SK-N-SH (cell line): ENCODE results near the gene GRIP2. TPM values are rescaled to one million over a fixed set of nuclear protein-coding genes. Genes with fewer than 3 reads are reported as not detected.

Experiments used
- CTCF ChIA-PET: fragments of 300-600, 350-600 bp; formaldehyde crosslinking; extraction: SDS; loops from one replicate; lab custom pipeline; 2021; lab: Yijun Ruan, JAX
- POLR2A ChIA-PET: fragments of 350-600 bp; sonication (Branson Sonifier 250); formaldehyde crosslinking; extraction: SDS; loops from one replicate; lab custom pipeline; 2020; ENCODE audit warnings: antibody characterized with exemption, inconsistent platforms; lab: Yijun Ruan, JAX
- DNase-seq: peaks from one replicate; pipeline ENCODE4 v3.0.0; 2012
- H2AFZ ChIP-seq: fragments of 200-600 bp; sonication (generic); 2 replicates; pipeline ENCODE4 v1.8.1; 2016; ENCODE audit warnings: antibody characterized with exemption, mild to moderate bottlenecking, low read depth
- H3F3A ChIP-seq: fragments of 200-600 bp; sonication (generic); replicated peaks from 2 replicates; pipeline ENCODE3; 2016; ENCODE audit warnings: antibody characterized with exemption, mild to moderate bottlenecking; ENCODE audit not compliant: insufficient read depth
- H3K27ac ChIP-seq, 2 experiments: fragments of 200-500 bp in 1 of 2; fragments of 200-600 bp in 1 of 2; sonication (Bioruptor generic) in 1 of 2; sonication (generic), shearing (Covaris generic) in 1 of 2; 2 replicates each; pipeline versions ENCODE4 v1.5.1 to v1.6.1; 2014 to 2016; ENCODE audit warnings: low read depth in 2 of 2, inconsistent platforms in 1 of 2, low read length in 1 of 2, mild to moderate bottlenecking in 1 of 2, mixed read lengths in 1 of 2
- H3K27me3 ChIP-seq: fragments of 200-600 bp; sonication (generic), shearing (Covaris generic); 2 replicates; pipeline ENCODE4 v1.6.1; 2016; ENCODE audit warnings: mixed run types; ENCODE audit not compliant: insufficient read depth
- H3K36me3 ChIP-seq, 2 experiments: fragments of 200-500 bp in 1 of 2; fragments of 200-600 bp in 1 of 2; sonication (Bioruptor generic) in 1 of 2; sonication (generic) in 1 of 2; replicated peaks in 1 of 2; 2 replicates each; pipeline versions ENCODE3 to v1.5.1; 2014 to 2016; ENCODE audit warnings: low read length in 1 of 2, mild to moderate bottlenecking in 1 of 2; ENCODE audit not compliant: insufficient read depth in 2 of 2, control insufficient read depth in 1 of 2
- H3K4me1 ChIP-seq, 2 experiments: fragments of 200-500 bp in 1 of 2; fragments of 200-600 bp in 1 of 2; sonication (Bioruptor generic) in 1 of 2; sonication (generic), shearing (Covaris generic) in 1 of 2; 2 replicates each; pipeline versions ENCODE4 v1.5.1 to v1.6.1; 2014 to 2016; ENCODE audit warnings: low read depth in 1 of 2, low read length in 1 of 2, mixed run types in 1 of 2; ENCODE audit not compliant: insufficient read depth in 2 of 2, control insufficient read depth in 1 of 2
- H3K4me2 ChIP-seq: fragments of 200-600 bp; sonication (generic), shearing (Covaris generic); 2 replicates; pipeline ENCODE4 v1.6.1; 2017; ENCODE audit warnings: mixed run types
- H3K4me3 ChIP-seq, 2 experiments: fragments of 200-500 bp in 1 of 2; fragments of 200-600 bp in 1 of 2; sonication (Bioruptor generic) in 1 of 2; sonication (generic), shearing (Covaris generic) in 1 of 2; 2 replicates each; pipeline versions ENCODE4 v1.5.1 to v1.8.1; 2014 to 2016; ENCODE audit warnings: low read depth in 2 of 2, inconsistent platforms in 1 of 2, low read length in 1 of 2, mild to moderate bottlenecking in 1 of 2, mixed read lengths in 1 of 2, moderate library complexity in 1 of 2
- H3K79me2 ChIP-seq: fragments of 200-600 bp; sonication (generic); 2 replicates; pipeline ENCODE4 v1.8.1; 2017; ENCODE audit warnings: mild to moderate bottlenecking; ENCODE audit not compliant: insufficient read depth
- H3K9ac ChIP-seq: fragments of 200-600 bp; sonication (generic); 2 replicates; pipeline ENCODE4 v1.6.1; 2017; ENCODE audit warnings: mixed run types
- H3K9me2 ChIP-seq: fragments of 200-600 bp; sonication (generic); 2 replicates; pipeline ENCODE4 v1.6.1; 2017; ENCODE audit warnings: mixed run types
- H3K9me3 ChIP-seq: fragments of 200-600 bp; sonication (generic); 2 replicates; pipeline ENCODE4 v1.6.1; 2017; ENCODE audit warnings: mixed run types, mild to moderate bottlenecking, moderate library complexity
- H4K20me1 ChIP-seq: fragments of 200-600 bp; sonication (generic); 2 replicates; pipeline ENCODE4 v1.6.1; 2017; ENCODE audit warnings: mild to moderate bottlenecking, mixed run types; ENCODE audit not compliant: insufficient read depth
- ELF1 ChIP-seq: IDR thresholded peaks from 2 replicates; pipeline ENCODE4 v1.4.0; 2012
- FOXM1 ChIP-seq: IDR thresholded peaks from 2 replicates; pipeline ENCODE4 v1.4.0; 2012; ENCODE audit warnings: low read depth, mild to moderate bottlenecking
- GABPA ChIP-seq: IDR thresholded peaks from 2 replicates; pipeline ENCODE4 v1.4.0; 2012; ENCODE audit warnings: low read depth, mild to moderate bottlenecking
- GATA2 ChIP-seq: sonication (generic); formaldehyde crosslinking; IDR thresholded peaks from 2 replicates; pipeline ENCODE4 v1.5.0; 2020; ENCODE audit warnings: mild to moderate bottlenecking, missing genetic modification reagents
- JUND ChIP-seq: IDR thresholded peaks from 2 replicates; pipeline ENCODE4 v1.4.0; 2012
- MEF2A ChIP-seq: IDR thresholded peaks from 2 replicates; pipeline ENCODE4 v1.4.0; 2012; ENCODE audit warnings: low read depth, borderline replicate concordance
- MXI1 ChIP-seq: IDR thresholded peaks from 2 replicates; pipeline ENCODE4 v1.6.1; 2012; ENCODE audit warnings: mild to moderate bottlenecking, low read depth, low read length, improper control_type of control experiment
- NFIC ChIP-seq: IDR thresholded peaks from 2 replicates; pipeline ENCODE4 v1.4.0; 2012; ENCODE audit warnings: borderline replicate concordance
- NRF1 ChIP-seq: IDR thresholded peaks from 2 replicates; pipeline ENCODE4 v1.6.1; 2012; ENCODE audit warnings: low read depth, mild to moderate bottlenecking, low read length
- RCOR1 ChIP-seq: fragments of 150-350 bp; IDR thresholded peaks from 2 replicates; pipeline ENCODE4 v1.6.1; 2017; ENCODE audit warnings: antibody characterized with exemption, low read length
- RFX5 ChIP-seq: IDR thresholded peaks from 2 replicates; pipeline ENCODE4 v1.6.1; 2012; ENCODE audit warnings: mild to moderate bottlenecking, improper control_type of control experiment, low read length
- TAF1 ChIP-seq: IDR thresholded peaks from 2 replicates; pipeline ENCODE4 v1.6.1; 2012; ENCODE audit warnings: low read depth, mild to moderate bottlenecking, low read length, moderate library complexity, borderline replicate concordance
- TEAD4 ChIP-seq: IDR thresholded peaks from 2 replicates; pipeline ENCODE4 v1.4.0; 2012; ENCODE audit warnings: mild to moderate bottlenecking, borderline replicate concordance; ENCODE audit not compliant: insufficient read depth
- YY1 ChIP-seq: IDR thresholded peaks from 2 replicates; pipeline ENCODE4 v1.4.0; 2012; ENCODE audit warnings: low read depth, mild to moderate bottlenecking
- WGBS: methylation state at CpG from one replicate; pipeline ENCODE4 v1.1.6; 2017; ENCODE audit warnings: low lambda C conversion rate; 5-methylcytosine and 5-hydroxymethylcytosine counted together
- polyA plus RNA-seq, 3 experiments: library from polyadenylated mRNA; depleted of rRNA; stranded (reverse); fragments of >200 nt; gene quantifications; 2 replicates each; pipeline ENCODE4 v1.2.3, GENCODE V29; 2012
- TF ChIP-seq, protein P1 (sequence below): IDR thresholded peaks from 2 replicates; pipeline ENCODE4; 2012
- TF ChIP-seq, protein P2 (sequence below): fragments of 200-600 bp; sonication (generic); IDR thresholded peaks from 2 replicates; pipeline ENCODE4 v1.6.1; 2017; ENCODE audit warnings: antibody characterized with exemption, mild to moderate bottlenecking, moderate library complexity
- TF ChIP-seq, protein P3 (sequence below): IDR thresholded peaks from 2 replicates; pipeline ENCODE4 v1.4.0; 2012; ENCODE audit warnings: low read depth, borderline replicate concordance
- TF ChIP-seq, protein P4 (sequence below): IDR thresholded peaks from 2 replicates; pipeline ENCODE4 v1.4.0; 2012; ENCODE audit warnings: low read depth, borderline replicate concordance
- TF ChIP-seq, protein P5 (sequence below): fragments of 150-350 bp; IDR thresholded peaks from 2 replicates; pipeline ENCODE4 v1.6.1; 2017; ENCODE audit warnings: antibody characterized with exemption, low read length, low read depth, borderline replicate concordance
- TF ChIP-seq, protein P6 (sequence below): IDR thresholded peaks from 2 replicates; pipeline ENCODE4 v1.4.0; 2012; ENCODE audit warnings: low read depth

The GRIP2 gene
- polyA plus RNA-seq, 1 of the 3 experiments (the other 2 are of a cell fraction): 0.15 TPM

DNA sequence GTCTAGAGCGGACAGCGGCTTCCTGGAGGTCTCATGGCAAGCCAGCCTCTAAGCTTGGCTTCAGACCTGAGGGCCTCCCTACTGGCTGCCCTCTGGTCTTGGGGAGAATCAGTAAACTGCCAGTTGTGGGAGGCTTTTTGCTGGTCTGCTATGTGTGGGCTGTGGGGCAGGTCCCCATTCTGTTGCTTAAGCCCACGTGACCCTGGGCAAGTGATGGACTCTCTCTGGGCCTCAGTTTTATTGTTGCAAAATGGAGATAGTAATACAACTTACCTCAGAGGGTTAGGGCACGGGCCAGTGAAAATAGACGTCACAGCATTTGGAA lies 76.0 kb downstream of the GRIP2 start:
- Histone ChIP-seq H3K27me3 (no peaks in the 10 kb centered on the region), H3K36me3 (peaks cover 22 to 26% of the 10 kb centered on the region in 2 experiments), H3K27ac (no peak overlapping the region), H3K9ac (no peak overlapping the region), H3K4me3 (no peak overlapping the region), H3K9me3 (no peaks in the 10 kb centered on the region), H3K4me2 (no peak overlapping the region), H4K20me1 (no peaks in the 10 kb centered on the region), H3K4me1 (peaks cover 8 to 9% of the 10 kb centered on the region in 2 experiments; a peak in 2 of 4 replicates), H3K79me2 (no peaks in the 10 kb centered on the region), H3F3A (peaks cover 6% of the 10 kb centered on the region), H2AFZ (no peak overlapping the region), H3K9me2 (no peaks in the 10 kb centered on the region)
- TF ChIP-seq, protein P1, sequence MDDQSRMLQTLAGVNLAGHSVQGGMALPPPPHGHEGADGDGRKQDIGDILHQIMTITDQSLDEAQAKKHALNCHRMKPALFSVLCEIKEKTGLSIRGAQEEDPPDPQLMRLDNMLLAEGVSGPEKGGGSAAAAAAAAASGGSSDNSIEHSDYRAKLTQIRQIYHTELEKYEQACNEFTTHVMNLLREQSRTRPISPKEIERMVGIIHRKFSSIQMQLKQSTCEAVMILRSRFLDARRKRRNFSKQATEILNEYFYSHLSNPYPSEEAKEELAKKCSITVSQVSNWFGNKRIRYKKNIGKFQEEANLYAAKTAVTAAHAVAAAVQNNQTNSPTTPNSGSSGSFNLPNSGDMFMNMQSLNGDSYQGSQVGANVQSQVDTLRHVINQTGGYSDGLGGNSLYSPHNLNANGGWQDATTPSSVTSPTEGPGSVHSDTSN: no peak
- no peak for TF ChIP-seq NFIC
- no peak for TF ChIP-seq YY1
- TF ChIP-seq, protein P2, sequence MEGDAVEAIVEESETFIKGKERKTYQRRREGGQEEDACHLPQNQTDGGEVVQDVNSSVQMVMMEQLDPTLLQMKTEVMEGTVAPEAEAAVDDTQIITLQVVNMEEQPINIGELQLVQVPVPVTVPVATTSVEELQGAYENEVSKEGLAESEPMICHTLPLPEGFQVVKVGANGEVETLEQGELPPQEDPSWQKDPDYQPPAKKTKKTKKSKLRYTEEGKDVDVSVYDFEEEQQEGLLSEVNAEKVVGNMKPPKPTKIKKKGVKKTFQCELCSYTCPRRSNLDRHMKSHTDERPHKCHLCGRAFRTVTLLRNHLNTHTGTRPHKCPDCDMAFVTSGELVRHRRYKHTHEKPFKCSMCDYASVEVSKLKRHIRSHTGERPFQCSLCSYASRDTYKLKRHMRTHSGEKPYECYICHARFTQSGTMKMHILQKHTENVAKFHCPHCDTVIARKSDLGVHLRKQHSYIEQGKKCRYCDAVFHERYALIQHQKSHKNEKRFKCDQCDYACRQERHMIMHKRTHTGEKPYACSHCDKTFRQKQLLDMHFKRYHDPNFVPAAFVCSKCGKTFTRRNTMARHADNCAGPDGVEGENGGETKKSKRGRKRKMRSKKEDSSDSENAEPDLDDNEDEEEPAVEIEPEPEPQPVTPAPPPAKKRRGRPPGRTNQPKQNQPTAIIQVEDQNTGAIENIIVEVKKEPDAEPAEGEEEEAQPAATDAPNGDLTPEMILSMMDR: no peak
- TF ChIP-seq, protein P3, sequence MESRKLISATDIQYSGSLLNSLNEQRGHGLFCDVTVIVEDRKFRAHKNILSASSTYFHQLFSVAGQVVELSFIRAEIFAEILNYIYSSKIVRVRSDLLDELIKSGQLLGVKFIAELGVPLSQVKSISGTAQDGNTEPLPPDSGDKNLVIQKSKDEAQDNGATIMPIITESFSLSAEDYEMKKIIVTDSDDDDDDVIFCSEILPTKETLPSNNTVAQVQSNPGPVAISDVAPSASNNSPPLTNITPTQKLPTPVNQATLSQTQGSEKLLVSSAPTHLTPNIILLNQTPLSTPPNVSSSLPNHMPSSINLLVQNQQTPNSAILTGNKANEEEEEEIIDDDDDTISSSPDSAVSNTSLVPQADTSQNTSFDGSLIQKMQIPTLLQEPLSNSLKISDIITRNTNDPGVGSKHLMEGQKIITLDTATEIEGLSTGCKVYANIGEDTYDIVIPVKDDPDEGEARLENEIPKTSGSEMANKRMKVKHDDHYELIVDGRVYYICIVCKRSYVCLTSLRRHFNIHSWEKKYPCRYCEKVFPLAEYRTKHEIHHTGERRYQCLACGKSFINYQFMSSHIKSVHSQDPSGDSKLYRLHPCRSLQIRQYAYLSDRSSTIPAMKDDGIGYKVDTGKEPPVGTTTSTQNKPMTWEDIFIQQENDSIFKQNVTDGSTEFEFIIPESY: no peak
- TF ChIP-seq, protein P4, sequence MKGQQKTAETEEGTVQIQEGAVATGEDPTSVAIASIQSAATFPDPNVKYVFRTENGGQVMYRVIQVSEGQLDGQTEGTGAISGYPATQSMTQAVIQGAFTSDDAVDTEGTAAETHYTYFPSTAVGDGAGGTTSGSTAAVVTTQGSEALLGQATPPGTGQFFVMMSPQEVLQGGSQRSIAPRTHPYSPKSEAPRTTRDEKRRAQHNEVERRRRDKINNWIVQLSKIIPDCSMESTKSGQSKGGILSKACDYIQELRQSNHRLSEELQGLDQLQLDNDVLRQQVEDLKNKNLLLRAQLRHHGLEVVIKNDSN: no peak
- DNase-seq: no peak
- CTCF ChIA-PET: interaction anchor here (3.6 to 5.0 kb wide), 2 partner anchors 204 to 262 kb away, joined by 55 to 82 read pairs; no protein-coding TSS in a partner anchor
- POLR2A ChIA-PET: no interaction called here
- 100% methylated on average over 5 of the region's 5 CpGs for WGBS

DNA sequence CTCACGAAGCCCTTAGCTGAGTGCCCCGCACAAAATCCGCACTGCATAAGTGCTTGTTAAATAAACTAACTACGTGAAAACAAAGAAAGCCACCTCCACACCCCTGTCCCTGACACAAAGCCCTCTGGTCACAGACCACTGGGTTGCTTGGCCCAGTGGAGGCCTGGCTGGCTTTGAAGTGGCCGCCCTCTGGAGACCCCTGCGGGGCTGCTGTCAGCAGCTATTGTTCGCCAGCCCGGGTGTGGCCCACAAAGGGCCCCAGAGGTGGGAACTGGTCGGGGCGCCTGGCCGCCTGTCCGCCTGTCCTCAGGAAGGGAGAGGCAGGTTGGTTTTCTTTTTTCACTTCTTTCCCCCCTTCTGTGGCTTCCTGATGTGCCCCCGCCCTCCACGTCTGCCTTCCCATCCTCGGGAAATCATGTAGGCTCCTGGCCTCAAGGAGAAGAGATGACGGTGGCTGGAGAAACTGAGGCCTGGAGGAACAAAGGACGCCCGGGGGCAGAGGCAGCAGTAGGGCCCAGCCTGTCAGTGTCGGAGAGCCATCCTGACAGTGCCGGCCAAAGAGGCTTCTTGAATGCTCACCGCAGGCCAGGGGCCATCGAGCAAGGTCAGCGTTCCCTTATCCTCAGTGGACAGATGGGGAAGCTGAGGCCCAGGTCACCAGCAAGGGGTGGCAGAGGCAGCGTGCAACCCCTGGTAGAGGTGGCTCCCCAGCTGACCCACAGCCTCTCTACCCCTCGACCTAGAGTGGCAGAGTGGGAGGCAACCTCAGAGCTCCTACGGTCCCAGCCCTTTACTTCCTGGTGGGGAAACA lies 76.6 kb downstream of the GRIP2 start:
- no peak overlapping the region for H3K9ac ChIP-seq
- no peak overlapping the region for H3K27ac ChIP-seq
- peaks cover 6% of the 10 kb centered on the region for H3F3A ChIP-seq
- no peak overlapping the region for H2AFZ ChIP-seq
- H3K4me3 ChIP-seq: no peak overlapping the region
- H3K4me1 ChIP-seq: peaks cover 9% of the 10 kb centered on the region in 2 experiments; a peak in 3 of 4 replicates
- H3K9me2 ChIP-seq: no peaks in the 10 kb centered on the region
- no peak overlapping the region for H3K4me2 ChIP-seq
- no peaks in the 10 kb centered on the region for H3K9me3 ChIP-seq
- WGBS: 95% methylated on average over 23 of the region's 26 CpGs
- peaks cover 22 to 26% of the 10 kb centered on the region in 2 experiments for H3K36me3 ChIP-seq
- ChIA-PET POLR2A (no interaction called here), CTCF (interaction anchor here (0.8 to 5.0 kb wide), 10 partner anchors 10 to 262 kb away, joined by 3 to 82 read pairs (median 7); partner anchors contain the start of gene SLC6A6)
- no peaks in the 10 kb centered on the region for H4K20me1 ChIP-seq
- H3K79me2 ChIP-seq: no peaks in the 10 kb centered on the region
- no peaks in the 10 kb centered on the region for H3K27me3 ChIP-seq
- no peak for DNase-seq
- TF ChIP-seq, protein P5, sequence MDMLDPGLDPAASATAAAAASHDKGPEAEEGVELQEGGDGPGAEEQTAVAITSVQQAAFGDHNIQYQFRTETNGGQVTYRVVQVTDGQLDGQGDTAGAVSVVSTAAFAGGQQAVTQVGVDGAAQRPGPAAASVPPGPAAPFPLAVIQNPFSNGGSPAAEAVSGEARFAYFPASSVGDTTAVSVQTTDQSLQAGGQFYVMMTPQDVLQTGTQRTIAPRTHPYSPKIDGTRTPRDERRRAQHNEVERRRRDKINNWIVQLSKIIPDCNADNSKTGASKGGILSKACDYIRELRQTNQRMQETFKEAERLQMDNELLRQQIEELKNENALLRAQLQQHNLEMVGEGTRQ: no peak
- TF ChIP-seq FOXM1 (no peak), TAF1 (no peak), MEF2A (no peak), NRF1 (no peak), RFX5 (no peak), JUND (no peak), GABPA (no peak), RCOR1 (no peak), TEAD4 (no peak), GATA2 (CRISPR knock-in tag) (no peak), MXI1 (no peak), ELF1 (no peak)
- TF ChIP-seq, protein P6, sequence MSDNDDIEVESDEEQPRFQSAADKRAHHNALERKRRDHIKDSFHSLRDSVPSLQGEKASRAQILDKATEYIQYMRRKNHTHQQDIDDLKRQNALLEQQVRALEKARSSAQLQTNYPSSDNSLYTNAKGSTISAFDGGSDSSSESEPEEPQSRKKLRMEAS: no peak
